Testis (tissue), 3 donors: ENCODE results near the gene PACSIN1. TPM values are rescaled to one million over a fixed set of nuclear protein-coding genes. Genes with fewer than 3 reads are reported as not detected.

Experiments
- DNase-seq: peaks from one replicate; pipeline ENCODE4 v3.0.0-alpha.2; 2019
- H3K27ac ChIP-seq, 2 donors: fragments of 200-600 bp; sonication (generic); one replicate each; pipeline ENCODE4 v1.5.1; 2019
- H3K27me3 ChIP-seq: fragments of 200-600 bp; sonication (generic); one replicate; pipeline ENCODE4 v1.5.1; 2019
- H3K36me3 ChIP-seq: fragments of 200-600 bp; sonication (generic); one replicate; pipeline ENCODE4 v1.5.1; 2017; ENCODE audit warnings: low read depth; ENCODE audit errors: missing control alignments
- H3K4me1 ChIP-seq: fragments of 200-600 bp; sonication (generic); one replicate; pipeline ENCODE4 v1.5.1; 2019
- H3K4me3 ChIP-seq, 2 donors: fragments of 200-600 bp; sonication (generic); one replicate each; pipeline ENCODE4 v1.5.1; 2017 to 2019
- H3K9me3 ChIP-seq: fragments of 200-600 bp; sonication (generic); one replicate; pipeline ENCODE4 v1.5.1; 2017
- POLR2A ChIP-seq: fragments of 450-650 bp; IDR thresholded peaks from one replicate; pipeline ENCODE4 v1.6.1; 2017; ENCODE audit warnings: antibody characterized with exemption, mild to moderate bottlenecking, moderate library complexity
- WGBS, 2 donors: methylation state at CpG; one replicate each; pipeline ENCODE4 v1.1.5; 2018; 5-methylcytosine and 5-hydroxymethylcytosine counted together
- intact Hi-C: fragments of 100-400 bp; cut with DNase I; formaldehyde crosslinking; loops from one replicate; pipeline ENCODE4 v1.15.1; 2023; ENCODE audit warnings: low total_unique reads
- polyA plus RNA-seq: library from polyadenylated mRNA; stranded (reverse); fragments of 350-450 nt; fragmentation: Illumina TruSeq; extraction: RNeasy Lipid Tissue Mini Kit (QIAGEN cat#74804); gene quantifications from one replicate; pipeline ENCODE4 v1.2.3, GENCODE V29; 2014; ENCODE audit warnings: low read depth, low replicate concordance; ENCODE audit not compliant: insufficient read depth
- total RNA-seq, 2 donors: library from RNA; depleted of rRNA; stranded (reverse); fragments of >200 nt; gene quantifications; one replicate each; pipeline ENCODE4 v1.2.3, GENCODE V29; 2016
- TF ChIP-seq, protein P1 (sequence below), 3 experiments: fragments of 450-650 bp in 2 of 3; fragments of 200-600 bp in 1 of 3; sonication (generic) in 1 of 3; IDR thresholded peaks; one replicate each; pipeline ENCODE4 v1.5.1; 2016 to 2019; ENCODE audit warnings: antibody characterized with exemption in 3 of 3, mild to moderate bottlenecking in 2 of 3, moderate library complexity in 1 of 3

Gene PACSIN1
- total and polyA plus RNA-seq, 3 donors from 2014 or later, result 2.1 to 3.1 (median 2.5) TPM

DNA sequence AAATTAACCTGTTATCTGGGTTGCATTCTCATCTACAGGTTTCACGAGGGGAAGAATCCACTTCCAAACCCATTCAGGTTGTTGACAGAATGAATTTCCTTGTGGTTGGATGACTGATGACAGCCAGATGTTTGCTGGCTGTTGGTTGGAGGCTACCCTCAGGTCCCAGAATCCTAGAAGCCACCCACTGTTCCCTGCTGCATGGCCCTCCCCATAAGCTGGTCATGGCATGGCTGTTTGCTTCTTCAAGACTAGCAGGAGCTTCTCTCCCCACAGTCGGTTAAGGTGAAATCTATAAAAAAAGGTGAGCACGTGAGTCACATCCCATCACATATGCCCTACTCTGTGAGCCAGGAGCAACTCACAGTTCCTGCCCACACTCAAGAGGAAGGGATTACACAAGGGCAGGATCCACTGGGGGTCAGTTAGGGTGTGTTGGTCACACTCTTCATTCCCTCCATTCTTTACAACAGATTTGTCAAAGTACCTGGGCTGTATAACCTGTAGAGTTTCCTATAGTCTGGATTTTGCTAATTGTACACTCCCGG lies 20.5 kb upstream of the PACSIN1 start:
- H3K36me3 ChIP-seq, result no peaks in the 10 kb centered on the region
- DNase-seq, result no peak
- no peaks in the 10 kb centered on the region for H3K27me3 ChIP-seq
- intact Hi-C loops, result no loop called here
- TF ChIP-seq, protein P1, sequence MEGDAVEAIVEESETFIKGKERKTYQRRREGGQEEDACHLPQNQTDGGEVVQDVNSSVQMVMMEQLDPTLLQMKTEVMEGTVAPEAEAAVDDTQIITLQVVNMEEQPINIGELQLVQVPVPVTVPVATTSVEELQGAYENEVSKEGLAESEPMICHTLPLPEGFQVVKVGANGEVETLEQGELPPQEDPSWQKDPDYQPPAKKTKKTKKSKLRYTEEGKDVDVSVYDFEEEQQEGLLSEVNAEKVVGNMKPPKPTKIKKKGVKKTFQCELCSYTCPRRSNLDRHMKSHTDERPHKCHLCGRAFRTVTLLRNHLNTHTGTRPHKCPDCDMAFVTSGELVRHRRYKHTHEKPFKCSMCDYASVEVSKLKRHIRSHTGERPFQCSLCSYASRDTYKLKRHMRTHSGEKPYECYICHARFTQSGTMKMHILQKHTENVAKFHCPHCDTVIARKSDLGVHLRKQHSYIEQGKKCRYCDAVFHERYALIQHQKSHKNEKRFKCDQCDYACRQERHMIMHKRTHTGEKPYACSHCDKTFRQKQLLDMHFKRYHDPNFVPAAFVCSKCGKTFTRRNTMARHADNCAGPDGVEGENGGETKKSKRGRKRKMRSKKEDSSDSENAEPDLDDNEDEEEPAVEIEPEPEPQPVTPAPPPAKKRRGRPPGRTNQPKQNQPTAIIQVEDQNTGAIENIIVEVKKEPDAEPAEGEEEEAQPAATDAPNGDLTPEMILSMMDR (IDR thresholded peaks at IDR 0.05), result no peak
- no peak for TF ChIP-seq POLR2A
- H3K4me3 ChIP-seq, result no peak overlapping the region
- WGBS, 2 donors, result 55 to 77% methylated on average over 4 of the region's 4 CpGs
- H3K4me1 ChIP-seq, result no peaks in the 10 kb centered on the region
- no peak overlapping the region for H3K27ac ChIP-seq
- no peaks in the 10 kb centered on the region for H3K9me3 ChIP-seq

DNA sequence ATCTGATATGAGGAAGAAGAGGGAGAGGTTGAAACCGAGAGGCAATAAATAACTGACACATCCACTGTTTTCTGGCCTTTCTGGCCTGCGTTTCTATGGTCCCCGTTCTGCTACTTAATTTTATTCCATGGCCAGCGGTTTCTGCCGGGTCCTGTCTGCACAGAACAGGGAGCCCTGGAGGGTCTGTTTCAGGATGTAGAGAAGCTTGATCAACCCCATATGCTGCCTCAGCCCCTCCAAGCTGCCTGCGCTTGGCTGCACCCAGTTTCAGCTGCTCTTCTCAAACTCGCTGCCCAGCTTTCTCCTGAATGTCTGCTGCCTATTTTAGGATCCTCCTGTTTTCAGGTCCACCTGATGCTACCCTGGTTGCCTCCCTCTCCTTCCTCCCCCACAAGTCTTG lies 18.5 kb upstream of the PACSIN1 start:
- DNase-seq, result no peak
- TF ChIP-seq, protein P1 (IDR thresholded peaks at IDR 0.05), result no peak
- TF ChIP-seq POLR2A, result no peak
- WGBS, 2 donors, result 77 to 78% methylated on average over 7 of the region's 7 CpGs
- no peak overlapping the region for H3K4me3 ChIP-seq
- H3K4me1 ChIP-seq, result no peaks in the 10 kb centered on the region
- no peaks in the 10 kb centered on the region for H3K27me3 ChIP-seq
- no peaks in the 10 kb centered on the region for H3K9me3 ChIP-seq
- H3K36me3 ChIP-seq, result no peaks in the 10 kb centered on the region
- intact Hi-C loops, result no loop called here
- H3K27ac ChIP-seq, result no peak overlapping the region

DNA sequence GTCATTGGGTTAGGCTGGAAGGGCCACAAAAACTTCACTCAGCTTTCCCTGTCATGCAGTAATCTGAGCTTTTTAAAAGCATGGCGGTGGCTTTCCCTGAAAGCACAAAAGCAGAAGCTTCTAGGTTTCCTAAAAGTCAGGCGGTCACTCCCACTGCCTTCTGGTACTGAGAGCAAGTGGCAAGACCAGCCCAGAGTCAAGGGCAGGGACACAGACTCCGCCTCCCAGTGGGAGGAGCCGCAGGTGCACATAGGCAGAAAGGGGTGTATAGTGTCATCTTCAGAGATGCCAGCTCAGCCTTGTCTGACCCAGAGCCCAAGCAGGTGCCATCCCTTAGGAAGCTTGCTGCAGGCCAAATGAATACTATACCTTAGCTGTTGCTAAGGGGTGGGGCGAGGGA lies 18.0 kb upstream of the PACSIN1 start:
- no peaks in the 10 kb centered on the region for H3K27me3 ChIP-seq
- TF ChIP-seq, protein P1 (IDR thresholded peaks at IDR 0.05), result no peak
- no peak for TF ChIP-seq POLR2A
- intact Hi-C loops, result no loop called here
- no peak for DNase-seq
- no peaks in the 10 kb centered on the region for H3K4me1 ChIP-seq
- WGBS, 2 donors, result 72 to 79% methylated on average over 4 to 5 of the region's 5 CpGs
- H3K4me3 ChIP-seq, result no peak overlapping the region
- H3K36me3 ChIP-seq, result no peaks in the 10 kb centered on the region
- no peaks in the 10 kb centered on the region for H3K9me3 ChIP-seq
- no peak overlapping the region for H3K27ac ChIP-seq

DNA sequence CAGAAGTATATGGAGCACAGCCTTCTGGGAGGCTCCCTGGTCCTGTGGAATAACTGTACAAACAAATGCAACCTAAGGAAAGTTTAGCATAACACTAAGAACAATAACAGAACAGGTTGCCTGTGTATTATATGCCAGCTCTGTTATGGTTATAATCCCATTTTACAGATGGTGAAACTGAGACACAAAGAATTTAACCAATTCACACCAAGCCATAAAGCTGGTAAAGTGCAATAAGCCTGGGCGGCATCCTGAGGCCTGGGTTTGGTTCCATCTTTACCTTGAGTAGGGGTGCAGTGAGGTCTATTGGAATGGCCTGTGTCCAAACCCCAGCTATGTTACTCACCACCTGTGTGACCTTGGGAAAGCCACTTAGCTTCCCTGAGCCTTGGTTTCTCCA lies 14.7 kb upstream of the PACSIN1 start:
- intact Hi-C loops, result no loop called here
- H3K4me3 ChIP-seq, result no peak overlapping the region
- no peak for DNase-seq
- no peak for TF ChIP-seq POLR2A
- TF ChIP-seq, protein P1 (IDR thresholded peaks at IDR 0.05), result no peak
- no peak overlapping the region for H3K27ac ChIP-seq
- no peaks in the 10 kb centered on the region for H3K9me3 ChIP-seq
- H3K27me3 ChIP-seq, result no peaks in the 10 kb centered on the region
- WGBS, 2 donors, result 100% methylated on average over 1 of the region's 1 CpG
- no peaks in the 10 kb centered on the region for H3K4me1 ChIP-seq
- no peaks in the 10 kb centered on the region for H3K36me3 ChIP-seq

DNA sequence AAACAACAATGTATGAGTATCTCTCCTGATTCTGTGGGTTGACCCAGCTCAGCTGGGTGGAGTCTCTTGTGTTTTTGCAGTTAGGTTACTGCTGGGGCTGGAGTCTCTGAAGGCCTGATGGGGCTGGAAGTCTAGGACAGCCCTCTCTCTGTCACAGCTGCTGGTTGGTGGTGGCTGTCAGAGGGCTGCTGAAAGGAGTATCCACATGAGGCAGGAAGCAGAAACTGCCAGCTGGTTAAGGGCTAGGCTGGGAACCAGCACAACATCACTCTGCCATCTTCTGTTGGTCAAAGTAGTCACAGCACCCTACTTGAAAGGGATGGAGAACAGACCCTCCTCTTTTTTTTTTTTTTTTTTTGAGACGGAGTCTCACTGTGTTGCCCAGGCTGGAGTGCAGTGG lies 10.0 kb upstream of the PACSIN1 start:
- Histone ChIP-seq H3K4me1 (no peaks in the 10 kb centered on the region), H3K27me3 (no peaks in the 10 kb centered on the region), H3K27ac (no peak overlapping the region), H3K36me3 (no peaks in the 10 kb centered on the region), H3K4me3 (no peak overlapping the region), H3K9me3 (no peaks in the 10 kb centered on the region)
- WGBS, 2 donors, result 43 to 78% methylated on average over 1 of the region's 1 CpG
- TF ChIP-seq, protein P1 (IDR thresholded peaks at IDR 0.05), result no peak
- TF ChIP-seq POLR2A, result no peak
- no peak for DNase-seq
- intact Hi-C loops, result no loop called here
